Activated naive CD8-positive, alpha-beta T cell treated with anti-CD3 and anti-CD28 coated beads for 36 hours (primary cell): ENCODE measurements around the gene HDAC4. TPM values are rescaled to one million over a fixed set of nuclear protein-coding genes. Genes with fewer than 3 reads are reported as not detected.
"Not testable (repeated sequence)": the region's sequence is repeated elsewhere in the genome, so short reads cannot be mapped to it uniquely, and the experiment has no call there.

Source experiments
- DNase-seq: peaks from one replicate; pipeline ENCODE4 v3.0.0; 2021
- H3K27ac Mint-ChIP-seq: one replicate; pipeline ENCODE4 v1.8.0; 2022; ENCODE audit warnings: mild to moderate bottlenecking, moderate library complexity, mixed read lengths
- H3K27me3 Mint-ChIP-seq: one replicate; pipeline ENCODE4 v1.8.0; 2022; ENCODE audit warnings: mild to moderate bottlenecking, mixed read lengths
- H3K36me3 Mint-ChIP-seq: one replicate; pipeline ENCODE4 v1.8.0; 2021; ENCODE audit warnings: mild to moderate bottlenecking, mixed read lengths
- H3K4me1 Mint-ChIP-seq: one replicate; pipeline ENCODE4 v1.8.0; 2021; ENCODE audit warnings: mixed read lengths
- H3K4me3 Mint-ChIP-seq: one replicate; pipeline ENCODE4 v1.8.0; 2022; ENCODE audit warnings: mild to moderate bottlenecking, moderate library complexity, mixed read lengths
- H3K9me3 Mint-ChIP-seq: one replicate; pipeline ENCODE4 v1.8.0; 2022; ENCODE audit warnings: mixed read lengths
- total RNA-seq, 2 experiments: library from RNA; stranded (reverse); gene quantifications; one replicate each; pipeline ENCODE4 v1.2.3, GENCODE V29; 2021

The HDAC4 gene
- total RNA-seq, 2 experiments from 2014 or later = 19.1 to 20.2 TPM

DNA sequence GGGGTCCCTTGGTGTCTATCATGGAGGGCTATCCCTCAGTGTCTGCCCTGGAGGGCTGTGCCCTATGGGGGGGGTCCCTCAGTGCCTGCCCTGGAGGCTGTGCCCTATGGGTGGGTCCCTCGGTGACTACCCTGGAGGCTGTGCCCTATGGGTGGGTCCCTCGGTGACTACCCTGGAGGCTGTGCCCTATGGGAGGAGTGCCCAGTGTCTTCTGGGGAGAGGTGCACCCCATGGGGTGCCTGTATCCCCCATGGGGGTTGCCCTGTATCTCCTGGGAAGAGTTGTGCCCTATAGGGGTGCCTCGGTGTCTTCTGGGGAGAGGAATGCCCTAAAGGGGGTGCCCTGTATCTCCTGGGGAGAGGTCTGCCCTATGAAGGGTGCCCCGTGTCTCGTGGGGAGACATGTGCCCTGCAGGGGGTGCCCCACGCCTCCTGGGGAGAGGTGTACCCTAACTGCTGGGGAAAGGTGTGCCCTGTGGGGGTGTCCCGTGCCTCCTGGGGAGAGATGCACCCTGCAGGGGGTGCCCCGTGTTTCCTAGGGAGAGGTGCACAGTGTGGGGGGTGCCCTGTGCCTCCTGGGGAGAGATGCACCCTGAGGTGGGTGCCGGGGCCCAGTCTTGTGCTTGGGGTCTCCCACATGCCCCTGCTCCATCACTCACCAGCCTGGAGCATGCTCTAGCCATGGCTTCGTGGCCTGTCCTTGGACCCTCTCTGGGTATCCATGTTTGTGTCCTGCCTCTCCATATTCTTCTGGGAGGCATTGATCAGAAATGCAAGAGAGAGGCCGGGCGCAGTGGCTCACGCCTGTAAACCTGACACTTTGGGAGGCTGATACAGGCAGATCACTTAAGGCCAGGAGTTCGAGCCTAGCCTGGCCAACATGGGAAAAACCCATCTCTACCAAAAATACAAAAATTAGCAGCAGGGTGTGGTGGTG lies 215.6 kb downstream of the HDAC4 start:
- DNase-seq = no peak
- peaks cover 16% of the 10 kb centered on the region for H3K36me3 Mint-ChIP-seq
- no peak overlapping the region for H3K4me3 Mint-ChIP-seq
- H3K27ac Mint-ChIP-seq = no peak overlapping the region
- peaks cover 2% of the 10 kb centered on the region for H3K4me1 Mint-ChIP-seq
- H3K9me3 Mint-ChIP-seq = no peaks in the 10 kb centered on the region
- H3K27me3 Mint-ChIP-seq = no peaks in the 10 kb centered on the region

DNA sequence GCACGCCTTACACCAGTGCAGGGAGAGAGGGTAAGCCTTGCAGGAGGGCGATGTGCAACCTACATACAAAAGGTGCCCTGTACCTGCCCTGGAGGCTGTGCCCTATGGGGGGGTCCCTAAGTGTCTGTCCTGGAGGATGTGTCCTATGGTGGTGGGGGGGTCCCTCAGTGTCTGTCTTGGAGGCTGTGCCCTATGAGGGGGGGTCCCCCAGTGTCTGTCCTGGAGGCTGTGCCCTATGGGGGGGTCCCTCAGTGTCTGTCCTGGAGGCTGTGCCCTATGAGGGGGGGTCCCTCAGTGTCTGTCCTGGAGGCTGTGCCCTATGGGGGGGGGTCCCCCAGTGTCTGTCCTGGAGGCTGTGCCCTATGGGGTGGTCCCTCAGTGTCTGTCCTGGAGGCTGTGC lies 216.6 kb downstream of the HDAC4 start:
- H3K27ac Mint-ChIP-seq = no peak overlapping the region
- H3K9me3 Mint-ChIP-seq = no peaks in the 10 kb centered on the region
- H3K4me3 Mint-ChIP-seq = no peak overlapping the region
- H3K4me1 Mint-ChIP-seq = peaks cover 2% of the 10 kb centered on the region
- no peaks in the 10 kb centered on the region for H3K27me3 Mint-ChIP-seq
- peaks cover 12% of the 10 kb centered on the region for H3K36me3 Mint-ChIP-seq
- DNase-seq = no peak

DNA sequence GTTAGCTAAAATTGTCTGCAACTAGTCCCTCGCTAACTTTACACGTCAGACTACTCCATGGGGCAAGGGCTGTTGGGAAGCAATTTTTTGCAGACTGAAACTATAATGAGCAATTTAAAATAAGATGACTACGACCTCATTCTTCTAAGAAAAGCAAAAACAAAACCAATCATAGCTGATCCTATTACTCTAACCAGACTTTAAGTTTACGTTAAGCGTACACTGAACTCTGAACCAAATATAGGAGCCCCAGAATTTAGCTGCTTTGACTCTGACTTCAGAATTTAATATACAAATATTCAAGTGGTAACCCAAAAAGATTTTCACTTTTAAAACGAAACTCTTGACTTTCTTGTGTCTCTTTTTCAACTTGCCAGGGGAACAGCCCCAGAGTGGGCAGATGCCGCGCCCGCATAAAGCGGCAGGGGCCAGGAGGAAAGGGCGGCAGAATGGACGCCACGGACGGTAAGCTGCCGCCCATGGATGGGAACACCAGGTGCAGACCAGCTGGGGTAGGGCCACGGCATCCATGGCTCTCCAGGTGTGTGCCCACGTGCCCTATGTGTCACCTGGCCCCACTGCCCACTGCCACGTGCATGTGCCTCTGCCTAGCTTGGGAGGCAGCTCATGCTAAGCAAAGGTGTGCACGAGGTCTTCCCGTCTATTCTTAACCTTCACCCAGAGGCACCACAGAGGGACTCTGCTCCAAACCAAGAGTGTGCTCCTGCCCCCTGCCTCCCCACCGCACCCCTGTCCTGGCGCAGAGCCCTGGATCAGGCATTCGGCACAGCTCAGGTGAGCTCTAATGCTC lies 217.6 kb downstream of the HDAC4 start:
- H3K27me3 Mint-ChIP-seq = no peaks in the 10 kb centered on the region
- DNase-seq = no peak

DNA sequence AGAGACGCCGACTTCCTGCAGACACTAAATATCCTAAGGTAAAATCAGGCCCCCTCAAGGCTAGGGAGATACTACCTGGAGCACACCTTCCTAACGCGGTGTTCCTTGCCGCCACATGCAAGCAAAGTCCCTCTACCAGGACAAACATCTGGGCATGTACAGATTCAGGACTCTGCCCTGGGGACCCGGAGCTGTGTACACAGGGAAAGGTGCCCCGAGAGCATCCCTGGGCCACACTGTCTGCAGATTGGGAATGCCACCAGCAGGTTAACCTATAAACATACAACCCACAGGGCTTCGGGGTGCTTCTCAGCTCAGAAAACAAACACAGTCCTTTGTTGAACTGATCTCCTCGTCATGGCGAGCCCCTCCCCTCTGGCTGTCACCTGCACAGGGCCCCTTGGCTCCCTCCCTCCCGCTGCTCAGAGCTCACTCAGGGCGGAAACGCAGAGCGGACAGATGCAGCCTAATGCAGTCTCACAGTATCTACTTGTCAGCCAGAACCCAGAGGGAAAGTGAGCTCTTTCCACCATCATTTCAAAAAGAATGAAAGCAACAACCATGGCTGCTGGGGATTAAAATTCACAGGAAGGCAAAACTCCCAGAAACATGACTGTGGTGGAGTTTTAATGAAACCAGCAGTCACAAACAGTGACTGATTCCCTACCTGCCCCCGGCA lies 218.8 kb downstream of the HDAC4 start:
- Mint-ChIP-seq H3K36me3 (peaks cover 23% of the 10 kb centered on the region), H3K9me3 (no peaks in the 10 kb centered on the region), H3K27me3 (no peaks in the 10 kb centered on the region), H3K4me3 (no peak overlapping the region), H3K27ac (no peak overlapping the region), H3K4me1 (peaks cover 2% of the 10 kb centered on the region)
- DNase-seq = no peak

More for the DNA sequence above, 217.6 kb downstream of the HDAC4 start:
- Mint-ChIP-seq H3K36me3 (peaks cover 14% of the 10 kb centered on the region), H3K4me3 (no peak overlapping the region), H3K4me1 (peaks cover 2% of the 10 kb centered on the region), H3K9me3 (no peaks in the 10 kb centered on the region), H3K27ac (no peak overlapping the region)

DNA sequence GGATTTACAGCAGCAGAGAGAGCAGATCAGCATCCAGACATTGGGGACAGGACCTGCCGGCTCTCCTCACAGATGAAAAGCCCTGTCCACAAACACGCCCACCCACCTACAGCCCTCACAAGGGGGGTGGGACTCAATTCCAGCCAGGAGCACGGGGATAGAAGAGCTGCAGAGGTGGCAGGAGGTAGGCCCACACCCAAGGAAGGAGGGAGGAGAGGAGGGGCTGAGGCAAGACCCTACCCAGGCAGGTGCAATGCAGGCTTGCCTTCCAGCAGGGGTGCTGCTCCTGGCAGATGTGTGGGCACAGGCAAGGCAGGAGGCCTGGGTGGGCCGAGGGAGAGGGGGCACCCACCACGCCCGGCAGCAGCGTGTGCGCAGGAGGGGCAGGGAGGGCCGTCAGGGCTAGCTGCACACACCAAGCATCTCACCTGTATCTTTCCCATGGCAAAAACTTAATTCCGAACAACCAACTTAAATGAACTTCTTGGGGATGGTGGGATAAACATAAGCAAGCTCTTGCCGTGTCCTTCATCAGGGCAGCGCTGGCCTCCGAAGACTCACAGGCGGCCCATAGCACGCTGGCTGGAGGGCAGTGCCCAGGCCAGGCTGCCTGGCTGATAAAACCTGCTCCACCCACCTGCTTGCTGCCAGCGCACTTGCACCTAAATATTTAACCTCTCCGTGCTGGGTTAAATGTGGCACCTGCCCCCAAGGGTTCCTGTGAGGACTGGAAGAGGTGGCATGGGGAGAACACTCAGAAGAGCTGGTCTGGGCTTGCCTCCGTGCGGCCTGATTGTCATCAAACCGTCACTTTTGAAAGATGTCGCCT lies 219.5 kb downstream of the HDAC4 start:
- Mint-ChIP-seq H3K27ac (no peak overlapping the region), H3K36me3 (peaks cover 31% of the 10 kb centered on the region), H3K4me3 (no peak overlapping the region), H3K27me3 (no peaks in the 10 kb centered on the region), H3K9me3 (peaks cover 3% of the 10 kb centered on the region), H3K4me1 (peaks cover 2% of the 10 kb centered on the region)
- no peak for DNase-seq

DNA sequence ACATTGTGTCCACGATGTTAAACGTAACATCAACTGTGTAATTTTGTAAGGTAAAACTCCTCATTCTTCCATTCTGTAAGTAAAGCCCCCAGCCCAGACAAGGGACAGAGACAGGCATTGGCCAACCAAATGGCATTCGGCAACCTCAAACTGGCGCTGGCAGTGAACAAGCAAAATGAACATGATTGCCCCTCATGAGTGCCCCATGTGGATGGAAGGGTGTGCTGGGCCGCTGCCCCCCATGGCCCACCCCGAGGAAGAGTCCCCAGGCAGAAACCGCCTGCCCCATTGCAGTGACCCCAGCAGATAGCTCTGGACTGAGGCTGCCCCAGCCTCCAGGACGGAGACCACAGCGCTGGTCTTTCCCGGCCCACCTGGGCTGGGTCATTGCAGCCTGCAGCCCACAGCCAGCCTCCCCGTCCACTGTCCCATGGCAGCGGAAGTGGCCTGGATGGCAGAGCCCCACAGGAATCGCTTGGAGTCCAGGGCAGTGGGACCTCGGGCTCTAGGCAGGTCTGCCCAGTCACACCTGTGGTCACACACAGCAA lies 220.2 kb downstream of the HDAC4 start:
- H3K4me3 Mint-ChIP-seq = no peak overlapping the region
- DNase-seq = no peak
- no peaks in the 10 kb centered on the region for H3K27me3 Mint-ChIP-seq
- no peak overlapping the region for H3K27ac Mint-ChIP-seq
- peaks cover 36% of the 10 kb centered on the region for H3K36me3 Mint-ChIP-seq
- H3K9me3 Mint-ChIP-seq = peaks cover 3% of the 10 kb centered on the region
- H3K4me1 Mint-ChIP-seq = no peaks in the 10 kb centered on the region

DNA sequence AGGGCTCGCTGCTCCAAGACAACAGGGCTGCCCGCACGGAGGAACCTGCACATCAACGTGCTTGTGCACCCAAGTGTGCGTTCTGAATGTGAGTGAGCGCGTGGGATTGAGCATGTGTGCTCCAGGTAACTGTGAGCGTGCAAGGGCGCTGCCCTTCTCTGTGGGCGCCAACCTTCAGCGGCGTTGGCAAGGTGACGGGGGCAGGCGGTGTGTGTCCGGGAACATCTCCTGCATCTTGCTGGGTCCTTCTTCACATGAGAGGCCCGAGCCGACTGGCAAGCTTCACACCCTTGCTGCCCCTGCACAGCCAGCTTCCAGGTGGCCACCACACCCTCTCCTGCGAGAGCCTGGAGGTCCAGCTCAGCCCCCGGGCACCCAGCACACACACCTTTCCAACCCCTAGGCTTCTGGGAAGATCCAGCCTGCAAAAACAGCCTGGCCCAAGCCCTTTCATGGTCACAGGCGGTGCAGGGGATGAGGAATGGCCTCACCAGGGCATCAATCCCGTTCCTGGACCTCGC lies 220.9 kb downstream of the HDAC4 start:
- DNase-seq = no peak
- Mint-ChIP-seq H3K4me3 (no peak overlapping the region), H3K27me3 (no peaks in the 10 kb centered on the region), H3K36me3 (peaks cover 43% of the 10 kb centered on the region), H3K27ac (no peak overlapping the region), H3K4me1 (no peaks in the 10 kb centered on the region), H3K9me3 (peaks cover 6% of the 10 kb centered on the region)

DNA sequence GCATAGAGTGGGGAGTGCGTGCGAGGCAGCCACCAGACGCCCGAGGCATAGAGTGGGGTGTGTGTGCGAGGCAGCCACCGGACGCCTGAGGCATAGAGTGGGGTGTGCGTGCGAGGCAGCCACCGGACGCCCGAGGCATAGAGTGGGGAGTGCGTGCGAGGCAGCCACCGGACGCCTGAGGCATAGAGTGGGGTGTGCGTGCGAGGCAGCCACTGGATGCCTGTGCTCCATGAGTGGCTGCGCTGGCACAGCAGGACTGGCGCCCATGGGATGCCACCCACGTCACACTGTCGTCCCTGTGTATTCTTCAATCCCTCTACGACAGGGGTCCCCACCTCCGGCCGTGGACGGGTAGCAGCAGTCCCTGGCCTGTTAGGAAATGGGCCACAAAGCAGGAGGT lies 221.9 kb downstream of the HDAC4 start:
- Mint-ChIP-seq H3K9me3 (peaks cover 13% of the 10 kb centered on the region), H3K4me1 (no peaks in the 10 kb centered on the region), H3K4me3 (no peak overlapping the region), H3K27ac (no peak overlapping the region), H3K36me3 (peaks cover 52% of the 10 kb centered on the region), H3K27me3 (no peaks in the 10 kb centered on the region)
- DNase-seq = no peak

DNA sequence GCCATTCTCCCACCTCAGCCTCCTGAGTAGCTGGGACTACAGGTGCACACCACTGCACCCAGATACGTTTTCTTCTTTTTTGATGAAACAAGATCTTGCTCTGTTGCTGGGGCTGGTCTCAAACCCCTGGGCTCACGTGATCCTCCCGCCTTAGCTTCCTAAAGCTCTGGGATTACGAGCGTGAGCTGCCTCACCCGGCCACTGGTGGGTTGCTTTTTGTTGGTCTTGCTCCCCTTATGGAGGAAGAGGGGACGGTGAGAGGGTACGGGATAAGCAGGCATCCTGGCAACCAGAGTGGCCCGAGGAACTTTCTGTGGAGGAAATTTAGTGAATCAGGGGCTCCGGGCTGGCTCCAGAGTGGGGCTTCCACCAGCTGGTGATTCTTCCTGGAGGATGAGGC lies 222.3 kb downstream of the HDAC4 start:
- no peaks in the 10 kb centered on the region for H3K4me1 Mint-ChIP-seq
- no peaks in the 10 kb centered on the region for H3K27me3 Mint-ChIP-seq
- peaks cover 15% of the 10 kb centered on the region for H3K9me3 Mint-ChIP-seq
- H3K27ac Mint-ChIP-seq = no peak overlapping the region
- no peak overlapping the region for H3K4me3 Mint-ChIP-seq
- H3K36me3 Mint-ChIP-seq = peaks cover 55% of the 10 kb centered on the region
- no peak for DNase-seq

DNA sequence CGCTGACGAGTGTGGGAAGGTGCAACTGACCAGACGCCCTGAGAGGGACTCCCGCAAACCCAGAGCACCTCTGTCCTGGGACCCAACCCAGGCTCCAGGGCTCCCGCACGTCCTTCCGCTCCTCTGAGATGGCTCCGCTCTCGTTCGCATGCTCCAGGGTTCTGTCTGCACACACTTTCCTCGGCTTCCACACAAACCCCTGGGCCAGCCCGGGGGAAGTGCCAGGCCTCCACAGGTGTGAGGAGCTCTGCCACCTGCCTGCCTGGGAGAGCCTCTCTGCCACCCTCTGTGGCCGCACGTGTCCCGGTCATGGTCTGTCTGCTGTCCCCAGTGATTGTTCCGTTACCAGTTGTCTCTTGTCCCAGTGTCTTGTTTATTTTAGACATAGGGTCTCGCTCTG lies 222.9 kb downstream of the HDAC4 start:
- no peaks in the 10 kb centered on the region for H3K4me1 Mint-ChIP-seq
- H3K27me3 Mint-ChIP-seq = no peaks in the 10 kb centered on the region
- H3K27ac Mint-ChIP-seq = no peak overlapping the region
- DNase-seq = no peak
- H3K36me3 Mint-ChIP-seq = peaks cover 60% of the 10 kb centered on the region
- no peak overlapping the region for H3K4me3 Mint-ChIP-seq
- H3K9me3 Mint-ChIP-seq = peaks cover 20% of the 10 kb centered on the region

DNA sequence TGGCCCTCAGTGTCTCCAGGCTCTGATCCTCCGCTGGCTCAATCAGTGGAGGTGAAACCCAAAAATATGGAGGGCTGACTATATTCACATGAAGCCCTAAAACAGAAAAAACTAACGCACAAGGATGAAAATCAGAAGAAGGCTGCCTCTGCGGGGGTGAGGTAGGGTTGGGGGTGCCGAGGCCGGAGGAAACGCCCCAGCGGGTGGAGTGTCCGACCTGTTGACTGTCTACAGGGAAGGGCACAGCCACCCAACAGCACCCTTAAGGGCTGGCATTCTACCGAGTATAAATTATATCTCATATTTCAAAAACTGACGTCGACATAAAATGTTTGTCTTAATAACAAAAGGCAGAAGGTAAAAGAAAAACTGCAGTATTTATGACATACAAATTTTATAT lies 223.5 kb downstream of the HDAC4 start:
- H3K36me3 Mint-ChIP-seq = peaks cover 66% of the 10 kb centered on the region
- H3K4me3 Mint-ChIP-seq = no peak overlapping the region
- peaks cover 26% of the 10 kb centered on the region for H3K9me3 Mint-ChIP-seq
- H3K27ac Mint-ChIP-seq = no peak overlapping the region
- H3K27me3 Mint-ChIP-seq = no peaks in the 10 kb centered on the region
- no peak for DNase-seq
- H3K4me1 Mint-ChIP-seq = no peaks in the 10 kb centered on the region

DNA sequence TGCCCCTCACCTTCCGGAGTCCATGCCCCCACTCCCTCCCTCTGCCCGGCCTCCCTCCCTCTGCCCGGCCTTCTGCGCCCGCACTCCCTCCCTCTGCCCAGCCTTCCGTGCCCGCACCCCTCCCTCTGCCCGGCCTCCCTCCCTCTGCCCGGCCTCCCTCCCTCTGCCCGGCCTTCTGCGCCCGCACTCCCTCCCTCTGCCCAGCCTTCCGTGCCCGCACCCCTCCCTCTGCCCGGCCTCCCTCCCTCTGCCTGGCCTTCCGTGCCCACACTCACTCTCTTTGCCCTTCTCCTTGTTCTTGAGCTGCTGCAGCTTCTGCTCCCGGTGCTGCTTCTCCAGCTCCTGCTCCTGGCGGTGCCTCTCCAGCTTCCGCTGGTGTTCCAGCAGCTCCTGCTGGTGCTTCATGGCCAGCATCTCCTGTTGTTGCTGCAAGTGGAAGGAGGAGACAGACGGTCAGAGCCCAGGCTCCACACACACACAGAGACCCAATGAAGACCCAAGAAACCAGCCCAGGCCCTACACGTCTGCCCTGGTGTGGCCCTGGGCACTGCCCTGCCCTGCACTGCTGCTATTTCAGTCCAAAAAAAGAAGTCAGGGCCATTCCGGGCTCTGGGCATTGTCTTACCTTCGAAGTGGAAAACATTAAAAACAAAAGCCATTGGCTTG lies 224.5 kb downstream of the HDAC4 start:
- H3K36me3 Mint-ChIP-seq = peaks cover 73% of the 10 kb centered on the region
- peaks cover 32% of the 10 kb centered on the region for H3K9me3 Mint-ChIP-seq
- H3K27ac Mint-ChIP-seq, H3K4me1 Mint-ChIP-seq, H3K4me3 Mint-ChIP-seq, DNase-seq, H3K27me3 Mint-ChIP-seq: not testable (repeated sequence)

DNA sequence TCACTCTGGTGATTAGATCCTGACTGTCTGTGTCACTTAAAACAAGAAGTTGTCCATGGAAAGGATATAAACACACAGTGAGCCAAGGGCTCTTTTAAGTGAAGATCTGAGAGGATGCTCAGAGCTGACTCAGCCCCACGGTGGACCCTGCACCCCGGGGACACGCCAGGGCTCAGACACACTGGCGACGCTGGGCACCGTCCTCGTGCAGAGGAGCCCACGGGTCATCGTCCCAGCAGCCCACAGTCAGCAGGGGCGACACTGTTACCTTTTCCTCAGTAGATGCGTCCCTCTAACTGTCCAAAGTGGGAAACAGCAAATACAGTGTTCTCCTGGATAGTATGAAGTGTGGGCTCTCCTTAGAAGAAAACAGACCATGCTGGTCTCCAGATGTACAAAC lies 225.6 kb downstream of the HDAC4 start:
- H3K27ac Mint-ChIP-seq = no peak overlapping the region
- no peak for DNase-seq
- H3K4me3 Mint-ChIP-seq = no peak overlapping the region
- peaks cover 83% of the 10 kb centered on the region for H3K36me3 Mint-ChIP-seq
- H3K9me3 Mint-ChIP-seq = peaks cover 40% of the 10 kb centered on the region
- H3K4me1 Mint-ChIP-seq = no peaks in the 10 kb centered on the region
- H3K27me3 Mint-ChIP-seq = no peaks in the 10 kb centered on the region
